ENCODE data around the gene TMEM126A. TPM values are rescaled to one million over a fixed set of nuclear protein-coding genes. Genes with fewer than 3 reads are reported as not detected.

TMEM126A gene
- total RNA-seq, 1 experiment from 2014 or later: 29.9 TPM

- DNase-seq (ENCODE audit: low spot score): peak; percentile 73
- in situ Hi-C loops (cut with HindIII; ENCODE audit: low sequenced_read_pairs): no loop called here
Measured at GRCh38 chr11:85682330-85683305, 34.9 kb downstream of the TMEM126A start.

GRCh38 chr11:85685125-85685819 lies 37.5 kb downstream of the TMEM126A start:
- no peak for DNase-seq (ENCODE audit: low spot score)

GRCh38 chr11:85685820-85686459 lies 38.2 kb downstream of the TMEM126A start, which contains the start of gene CCDC89:
CCDC89 (minus strand) TSS chr11:85686195; CDS start chr11:85686130, 65 bp downstream.
- in situ Hi-C loops (cut with HindIII; ENCODE audit: low sequenced_read_pairs): no loop called here
- DNase-seq (ENCODE audit: low spot score): peak; percentile 100

More at GRCh38 chr11:85685125-85685819, 37.5 kb downstream of the TMEM126A start:
- in situ Hi-C loops (cut with HindIII; ENCODE audit: low sequenced_read_pairs): no loop called here

GRCh38 chr11:85694385-85694980 lies 46.7 kb downstream of the TMEM126A start:
- peak; percentile 68 for DNase-seq (ENCODE audit: low spot score)
- in situ Hi-C loops (cut with HindIII; ENCODE audit: low sequenced_read_pairs): no loop called here

- no peak for DNase-seq (ENCODE audit: low spot score)
- in situ Hi-C loops (cut with HindIII; ENCODE audit: low sequenced_read_pairs): no loop called here
Measured at GRCh38 chr11:85695546-85695945, 47.8 kb downstream of the TMEM126A start.

- in situ Hi-C loops (cut with HindIII; ENCODE audit: low sequenced_read_pairs): no loop called here
- DNase-seq (ENCODE audit: low spot score): no peak
Measured at GRCh38 chr11:85697747-85698146, 50.0 kb downstream of the TMEM126A start.

GRCh38 chr11:85698195-85698594 lies 50.4 kb downstream of the TMEM126A start:
- in situ Hi-C loops (cut with HindIII; ENCODE audit: low sequenced_read_pairs): no loop called here
- DNase-seq (ENCODE audit: low spot score): no peak

- no peak for DNase-seq (ENCODE audit: low spot score)
- in situ Hi-C loops (cut with HindIII; ENCODE audit: low sequenced_read_pairs): no loop called here
Measured at GRCh38 chr11:85699957-85700741, 52.4 kb downstream of the TMEM126A start.

GRCh38 chr11:85704967-85705366 lies 57.2 kb downstream of the TMEM126A start:
- no peak for DNase-seq (ENCODE audit: low spot score)
- in situ Hi-C loops (cut with HindIII; ENCODE audit: low sequenced_read_pairs): no loop called here

GRCh38 chr11:85705800-85706199 lies 58.0 kb downstream of the TMEM126A start:
- no peak for DNase-seq (ENCODE audit: low spot score)
- in situ Hi-C loops (cut with HindIII; ENCODE audit: low sequenced_read_pairs): no loop called here

Other genes with a start within 250 kb of the TMEM126A start
- 3.8 and 6.6 TPM in 2 replicates for gene DLG2, start 20.6 kb upstream of the TMEM126A start, total RNA-seq (2014; rRNA removed; shearing (Covaris generic))
- gene TMEM126B, start 19.4 kb upstream of the TMEM126A start, total RNA-seq (2014; rRNA removed; shearing (Covaris generic)): 124 and 163 TPM in 2 replicates
- gene CREBZF, start 17.2 kb downstream of the TMEM126A start, total RNA-seq (2014; rRNA removed; shearing (Covaris generic)): 28.1 and 33.9 TPM in 2 replicates
- 8.6 and 10.7 TPM in 2 replicates for gene CCDC89, start 38.2 kb downstream of the TMEM126A start, total RNA-seq (2014; rRNA removed; shearing (Covaris generic))
- 16.0 and 16.8 TPM in 2 replicates for gene SYTL2, start 163.2 kb downstream of the TMEM126A start, total RNA-seq (2014; rRNA removed; shearing (Covaris generic))
- gene CCDC83, start 207.4 kb downstream of the TMEM126A start, total RNA-seq (2014; rRNA removed; shearing (Covaris generic)): not detected in 2 replicates